HFF-Myc (cell line): ENCODE measurements around the gene ZNF439.
"Not testable (repeated sequence)": the region's sequence is repeated elsewhere in the genome, so short reads cannot be mapped to it uniquely, and the experiment has no call there.

ENCODE experiments used
- DNase-seq: peaks from one replicate; pipeline ENCODE4 v3.0.0-alpha.2; 2011; ENCODE audit warnings: low read depth; ENCODE audit errors: extremely low read depth
- H3K4me3 ChIP-seq: replicated peaks from 2 replicates; pipeline ENCODE4 v1.5.1; 2011; ENCODE audit warnings: low read depth, mild to moderate bottlenecking, control low read depth, low read length
- TF ChIP-seq, protein P1 (sequence below): IDR thresholded peaks from 2 replicates; pipeline ENCODE4 v1.5.1; 2012; ENCODE audit warnings: mild to moderate bottlenecking, low read depth, low read length, control low read depth; ENCODE audit errors: missing control alignments

The ZNF439 gene

DNA sequence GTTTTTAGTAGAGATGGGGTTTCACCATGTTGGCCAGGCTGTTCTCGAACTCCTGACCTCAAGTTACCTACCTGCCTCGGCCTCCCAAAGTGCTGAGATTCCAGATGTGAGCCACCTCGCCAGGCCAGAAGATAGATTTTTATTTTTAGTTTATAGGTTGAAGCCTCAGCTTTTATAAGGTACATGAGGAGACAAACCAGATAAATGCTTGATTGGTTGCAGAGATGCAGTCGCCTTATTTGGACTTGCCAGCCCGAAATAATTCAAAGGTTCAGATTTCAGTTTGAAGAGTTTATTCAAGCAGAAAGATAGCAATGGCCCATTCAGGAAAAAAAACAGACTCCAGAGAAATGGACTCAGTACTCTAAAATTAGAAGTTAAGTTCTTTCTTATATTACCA is 42.1 kb downstream of the ZNF439 start:
- no peak for DNase-seq
- no peak overlapping the region for H3K4me3 ChIP-seq
- TF ChIP-seq, protein P1, sequence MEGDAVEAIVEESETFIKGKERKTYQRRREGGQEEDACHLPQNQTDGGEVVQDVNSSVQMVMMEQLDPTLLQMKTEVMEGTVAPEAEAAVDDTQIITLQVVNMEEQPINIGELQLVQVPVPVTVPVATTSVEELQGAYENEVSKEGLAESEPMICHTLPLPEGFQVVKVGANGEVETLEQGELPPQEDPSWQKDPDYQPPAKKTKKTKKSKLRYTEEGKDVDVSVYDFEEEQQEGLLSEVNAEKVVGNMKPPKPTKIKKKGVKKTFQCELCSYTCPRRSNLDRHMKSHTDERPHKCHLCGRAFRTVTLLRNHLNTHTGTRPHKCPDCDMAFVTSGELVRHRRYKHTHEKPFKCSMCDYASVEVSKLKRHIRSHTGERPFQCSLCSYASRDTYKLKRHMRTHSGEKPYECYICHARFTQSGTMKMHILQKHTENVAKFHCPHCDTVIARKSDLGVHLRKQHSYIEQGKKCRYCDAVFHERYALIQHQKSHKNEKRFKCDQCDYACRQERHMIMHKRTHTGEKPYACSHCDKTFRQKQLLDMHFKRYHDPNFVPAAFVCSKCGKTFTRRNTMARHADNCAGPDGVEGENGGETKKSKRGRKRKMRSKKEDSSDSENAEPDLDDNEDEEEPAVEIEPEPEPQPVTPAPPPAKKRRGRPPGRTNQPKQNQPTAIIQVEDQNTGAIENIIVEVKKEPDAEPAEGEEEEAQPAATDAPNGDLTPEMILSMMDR, result no peak

DNA sequence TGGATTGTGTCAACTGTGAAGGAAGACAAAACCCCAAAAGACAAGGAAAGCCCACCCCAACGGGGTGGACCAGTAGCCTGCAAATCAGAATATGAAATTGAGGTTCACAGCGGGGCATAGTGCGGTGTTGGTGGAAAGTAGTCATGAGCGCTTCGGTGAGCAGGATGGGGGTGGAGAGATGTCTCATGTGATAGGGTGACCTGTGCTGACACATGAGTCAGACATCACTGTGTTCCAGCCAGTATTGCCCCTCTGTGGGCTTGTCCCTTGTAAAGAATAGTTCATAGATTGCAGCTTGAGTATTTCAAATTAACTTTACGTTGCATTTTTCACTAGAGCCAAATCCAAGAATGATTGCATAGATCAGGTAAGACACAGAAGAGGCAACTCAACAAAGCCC is 46.3 kb downstream of the ZNF439 start:
- H3K4me3 ChIP-seq, result no peak overlapping the region
- TF ChIP-seq, protein P1, result no peak
- DNase-seq, result no peak

DNA sequence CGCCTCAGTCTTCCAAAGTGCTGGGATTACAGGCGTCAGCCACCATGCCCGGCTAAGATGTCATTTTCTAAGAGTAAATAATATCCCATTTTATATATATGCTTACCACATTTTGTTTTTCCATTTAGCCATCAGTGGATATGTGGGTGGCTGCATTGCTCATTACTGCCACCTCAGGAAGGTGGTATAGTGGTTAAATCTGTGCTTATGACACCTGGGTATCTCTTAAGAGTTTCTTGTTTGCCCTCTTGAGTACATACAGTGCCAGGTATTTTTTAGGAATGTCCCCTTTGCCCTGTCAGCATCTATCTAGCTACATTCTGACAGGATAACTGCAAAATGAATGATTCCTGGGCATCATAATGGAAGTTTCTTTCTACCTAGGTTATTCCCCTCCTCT is 53.7 kb downstream of the ZNF439 start:
- TF ChIP-seq, protein P1, result no peak
- no peak overlapping the region for H3K4me3 ChIP-seq
- DNase-seq, result no peak

DNA sequence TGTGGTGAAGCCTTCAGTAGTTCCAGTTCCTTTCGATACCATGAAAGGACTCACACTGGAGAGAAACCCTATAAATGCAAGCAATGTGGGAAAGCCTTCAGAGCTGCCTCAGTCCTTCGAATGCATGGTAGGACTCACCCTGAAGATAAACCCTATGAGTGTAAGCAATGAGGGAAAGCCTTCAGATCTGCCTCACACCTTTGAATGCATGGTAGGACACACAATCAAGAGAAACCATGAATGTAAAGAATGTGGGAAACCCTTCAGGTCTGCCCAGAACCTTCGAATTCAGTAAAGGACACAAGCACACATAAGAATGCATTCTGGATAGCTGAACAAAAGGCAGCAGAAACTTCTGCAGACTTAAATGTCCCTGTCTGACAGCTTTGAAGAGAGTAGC is 57.4 kb downstream of the ZNF439 start:
- TF ChIP-seq, protein P1, result no peak
- no peak for DNase-seq
- no peak overlapping the region for H3K4me3 ChIP-seq

DNA sequence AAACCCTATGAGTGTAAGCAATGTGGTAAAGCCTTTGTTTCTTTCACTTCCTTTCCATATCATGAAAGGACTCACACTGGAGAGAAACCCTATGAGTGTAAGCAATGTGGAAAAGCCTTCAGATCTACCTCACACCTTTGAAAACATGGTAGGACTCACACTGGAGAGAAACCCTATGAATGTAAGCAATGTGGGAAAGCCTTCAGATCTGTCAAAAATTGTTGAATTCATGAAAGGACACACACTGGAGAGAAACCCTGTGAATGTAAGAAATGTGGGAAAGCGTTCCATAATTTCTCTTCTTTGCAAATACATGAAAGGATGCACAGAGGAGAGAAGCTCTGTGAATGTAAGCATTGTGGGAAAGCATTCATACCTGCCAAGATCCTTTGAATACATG is 63.4 kb downstream of the ZNF439 start:
- not testable (repeated sequence) for DNase-seq, H3K4me3 ChIP-seq

DNA sequence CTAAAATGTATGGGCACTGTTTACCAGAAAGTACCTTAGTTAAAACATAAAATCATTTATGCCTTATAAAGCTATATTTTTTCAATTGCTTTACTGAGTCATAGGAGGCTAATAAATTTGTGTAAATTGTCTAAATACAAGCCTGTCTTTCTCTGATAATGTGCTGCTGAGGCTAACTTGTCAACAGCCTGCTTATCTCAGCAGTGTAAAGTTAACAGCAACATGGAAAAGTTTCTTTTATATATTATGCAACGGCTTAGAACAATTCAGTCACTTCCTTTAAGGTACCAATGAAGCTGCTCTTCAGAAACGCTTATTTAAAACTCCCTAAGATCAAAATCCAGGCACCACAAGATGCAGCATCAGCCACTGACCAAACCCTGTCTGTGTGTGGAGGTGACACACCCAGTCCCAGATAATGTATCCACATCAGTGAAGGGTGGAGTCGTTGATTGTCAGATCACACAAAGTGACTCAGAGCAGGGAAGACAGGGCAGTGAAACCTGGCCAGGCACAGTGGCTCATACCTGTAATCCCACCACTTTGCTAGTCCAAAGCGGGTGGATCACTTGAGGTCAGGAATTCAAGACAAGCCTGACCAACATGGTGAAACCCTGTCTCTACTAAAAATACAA is 66.0 kb downstream of the ZNF439 start:
- not testable (repeated sequence) for DNase-seq

More for the DNA sequence above, 66.0 kb downstream of the ZNF439 start:
- H3K4me3 ChIP-seq, result not testable (repeated sequence)
